OCI-LY3 (cell line): Measurements from ENCODE around the gene CXXC5.
A peak's percentile ranks its signal among the peaks of the same experiment; 100 is the strongest.

Source experiments
- H2AFZ ChIP-seq: fragments of 200-600, 300-600 bp; shearing (Covaris generic); 2 replicates; pipeline ENCODE4 v1.6.0; 2014; ENCODE audit warnings: antibody characterized with exemption, low read depth, low read length
- H3K27ac ChIP-seq: fragments of 200-600, 300-600 bp; sonication (generic); 2 replicates; pipeline ENCODE4 v1.5.1; 2014; ENCODE audit warnings: mild to moderate bottlenecking, low read length, moderate library complexity, mixed read lengths
- H3K27me3 ChIP-seq: fragments of 200-600, 300-600 bp; sonication (generic); 2 replicates; pipeline ENCODE4 v1.6.1; 2014; ENCODE audit warnings: low read depth, low read length, mixed read lengths
- H3K36me3 ChIP-seq: fragments of 200-600, 300-600 bp; sonication (generic); replicated peaks from 2 replicates; pipeline ENCODE3; 2014; ENCODE audit warnings: low read depth, low read length, mixed read lengths
- H3K4me1 ChIP-seq: fragments of 300-600, 200-600 bp; sonication (generic); 2 replicates; pipeline ENCODE4 v1.6.1; 2014; ENCODE audit warnings: low read length, mixed read lengths
- H3K4me2 ChIP-seq: fragments of 200-600, 300-600 bp; sonication (generic); 2 replicates; pipeline ENCODE4 v1.6.1; 2014; ENCODE audit warnings: low read length, mixed read lengths
- H3K4me3 ChIP-seq: fragments of 300-600, 200-600 bp; sonication (generic); 2 replicates; pipeline ENCODE4 v1.5.1; 2014; ENCODE audit warnings: antibody characterized with exemption, mild to moderate bottlenecking, low read length, moderate library complexity
- H3K79me2 ChIP-seq: fragments of 300-600, 200-600 bp; shearing (Covaris generic); 2 replicates; pipeline ENCODE4 v1.6.1; 2014; ENCODE audit warnings: mild to moderate bottlenecking, low read length, mixed read lengths
- H3K9ac ChIP-seq: fragments of 300-600, 200-600 bp; shearing (Covaris generic); 2 replicates; pipeline ENCODE4 v1.6.0; 2014; ENCODE audit warnings: mild to moderate bottlenecking, low read length, moderate library complexity
- H3K9me3 ChIP-seq: fragments of 200-600, 300-600 bp; shearing (Covaris generic); 2 replicates; pipeline ENCODE4 v1.6.1; 2014; ENCODE audit warnings: low read length, mixed read lengths; ENCODE audit not compliant: insufficient read depth
- H4K20me1 ChIP-seq: fragments of 200-600, 300-600 bp; sonication (generic); 2 replicates; pipeline ENCODE4 v1.6.1; 2016; ENCODE audit warnings: low read length, mixed read lengths; ENCODE audit not compliant: insufficient read depth
- CTCF ChIP-seq: fragments of 200-600, 300-600 bp; sonication (generic); IDR thresholded peaks from 2 replicates; pipeline ENCODE4 v1.5.1; 2014; ENCODE audit warnings: antibody characterized with exemption, low read length, low read depth
- EZH2phosphoT487 ChIP-seq: fragments of 200-600 bp; shearing (Covaris generic); IDR thresholded peaks from 2 replicates; pipeline ENCODE4 v1.6.1; 2018; ENCODE audit warnings: antibody characterized with exemption, mixed run types, low read depth

The CXXC5 gene

GRCh38 chr5:139641116-139642080 lies 6.8 kb upstream of the CXXC5 start:
- no peak overlapping the region for H3K27ac ChIP-seq
- H3K4me3 ChIP-seq: no peak overlapping the region
- no peak for TF ChIP-seq CTCF
- TF ChIP-seq EZH2phosphoT487: no peak
- no peaks in the 10 kb centered on the region for H3K27me3 ChIP-seq
- H2AFZ ChIP-seq: no peak overlapping the region
- no peak overlapping the region for H3K9ac ChIP-seq
- no peak overlapping the region for H3K4me2 ChIP-seq
- H4K20me1 ChIP-seq: no peaks in the 10 kb centered on the region
- no peaks in the 10 kb centered on the region for H3K36me3 ChIP-seq
- H3K4me1 ChIP-seq: peaks cover 57% of the 10 kb centered on the region
- H3K9me3 ChIP-seq: no peaks in the 10 kb centered on the region
- H3K79me2 ChIP-seq: peaks cover 3% of the 10 kb centered on the region; the same call in 1 of the 2 replicates

GRCh38 chr5:139642213-139642612 lies 5.9 kb upstream of the CXXC5 start:
- Histone ChIP-seq H3K79me2 (no peaks in the 10 kb centered on the region), H4K20me1 (no peaks in the 10 kb centered on the region), H3K27me3 (peaks cover 5% of the 10 kb centered on the region; the same call in 1 of the 2 replicates), H3K9me3 (no peaks in the 10 kb centered on the region), H3K9ac (no peak overlapping the region), H3K36me3 (no peaks in the 10 kb centered on the region), H3K4me3 (no peak overlapping the region), H3K27ac (no peak overlapping the region), H3K4me1 (peaks cover 56% of the 10 kb centered on the region), H3K4me2 (peak overlapping the region; percentile 56), H2AFZ (no peak overlapping the region)
- TF ChIP-seq CTCF (no peak), EZH2phosphoT487 (no peak)

- no peak overlapping the region for H2AFZ ChIP-seq
- peaks cover 7% of the 10 kb centered on the region for H3K79me2 ChIP-seq
- peaks cover 6% of the 10 kb centered on the region; the same call in 1 of the 2 replicates for H3K27me3 ChIP-seq
- TF ChIP-seq CTCF (no peak), EZH2phosphoT487 (no peak)
- peak overlapping the region; percentile 24; the same call in 1 of the 2 replicates for H3K9ac ChIP-seq
- no peaks in the 10 kb centered on the region for H4K20me1 ChIP-seq
- H3K27ac ChIP-seq: no peak overlapping the region
- no peaks in the 10 kb centered on the region for H3K36me3 ChIP-seq
- H3K9me3 ChIP-seq: no peaks in the 10 kb centered on the region
- peak overlapping the region; percentile 8; the same call in 1 of the 2 replicates for H3K4me3 ChIP-seq
- peaks cover 55% of the 10 kb centered on the region for H3K4me1 ChIP-seq
- H3K4me2 ChIP-seq: peak overlapping the region; percentile 56
Observed at GRCh38 chr5:139642891-139643871, 5.0 kb upstream of the CXXC5 start.
